HG02852 (cell line): ENCODE measurements around the gene PDZD7.

Experiments
- ATAC-seq: cut with Tn5 transposase; IDR thresholded peaks from one replicate; pipeline ENCODE4 v1.9.1; 2021; ENCODE audit warnings: mild to moderate bottlenecking, moderate library complexity; ENCODE audit not compliant: unreplicated experiment

PDZD7 gene

GRCh38 chr10:100969187-100970075 lies 61.5 kb downstream of the PDZD7 start, which contains the start of gene SEMA4G:
TSS of gene SEMA4G (plus strand) at chr10:100969504. CDS start at chr10:100972913, 3,409 bp downstream.
- ATAC-seq: no peak

- ATAC-seq: no peak
These were observed 62.1 kb downstream of the PDZD7 start for GRCh38 chr10:100968863-100969186.

GRCh38 chr10:100968062-100968736 lies 62.7 kb downstream of the PDZD7 start:
- ATAC-seq: no peak

- ATAC-seq: no peak
These were observed 63.6 kb downstream of the PDZD7 start for GRCh38 chr10:100967332-100967731.

GRCh38 chr10:100966887-100967286 lies 64.0 kb downstream of the PDZD7 start:
- ATAC-seq: no peak

- no peak for ATAC-seq
These were observed 65.1 kb downstream of the PDZD7 start for GRCh38 chr10:100965820-100966219.

GRCh38 chr10:100963826-100964225 lies 67.1 kb downstream of the PDZD7 start:
- no peak for ATAC-seq

- ATAC-seq: no peak
These were observed 68.4 kb downstream of the PDZD7 start for GRCh38 chr10:100962351-100963080.

GRCh38 chr10:100960251-100960650 lies 70.7 kb downstream of the PDZD7 start:
- ATAC-seq: no peak
